Dedifferentiated amniotic fluid mesenchymal stem cell (primary cell): ENCODE measurements around the gene TRRAP.
A peak's percentile ranks its signal among the peaks of the same experiment; 100 is the strongest.
"Not testable (repeated sequence)": the region's sequence is repeated elsewhere in the genome, so short reads cannot be mapped to it uniquely, and the experiment has no call there.

Source experiments
- DNase-seq: peaks from one replicate; pipeline ENCODE4 v3.0.0-alpha.2; 2016; ENCODE audit errors: extremely low spot score

TRRAP gene

DNA sequence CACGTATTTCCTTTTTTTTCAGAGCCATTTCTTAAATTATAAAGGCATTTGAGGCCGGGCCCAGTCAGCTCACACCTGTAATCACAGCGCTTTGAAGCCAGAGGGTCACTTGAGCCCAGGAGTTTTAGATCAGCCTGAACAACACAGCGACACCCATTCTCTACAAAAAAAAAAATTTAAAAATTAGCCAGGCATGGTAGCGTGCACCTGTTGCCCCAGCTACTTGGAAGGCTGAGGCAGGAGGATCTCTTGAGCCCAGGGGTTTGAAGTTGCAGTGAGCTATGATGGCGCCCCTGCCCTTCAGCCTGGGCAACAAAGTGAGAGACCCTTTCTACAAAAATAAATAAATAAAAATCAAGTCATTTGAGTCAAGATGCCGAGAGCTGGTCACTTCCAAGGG lies 11.6 kb upstream of the TRRAP start:
- no peak for DNase-seq

DNA sequence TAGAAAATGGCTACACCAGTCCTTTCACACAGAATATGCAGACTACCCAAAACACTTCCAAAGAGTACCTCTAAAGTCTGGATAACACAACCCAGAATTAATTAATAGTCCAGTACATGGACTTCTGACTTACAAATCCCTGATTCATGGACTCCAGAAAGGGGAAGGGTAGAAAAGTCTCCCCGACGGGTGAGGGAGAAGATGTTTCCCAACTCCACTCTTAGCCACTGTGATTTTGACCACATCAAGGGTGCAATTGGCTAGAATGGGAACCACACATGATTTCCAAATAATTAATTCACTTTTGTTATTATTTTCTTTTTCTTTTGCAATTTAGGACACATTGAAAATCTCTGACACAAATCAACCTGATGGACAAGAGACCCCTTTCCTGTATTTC lies 9.9 kb upstream of the TRRAP start:
- DNase-seq, result no peak

DNA sequence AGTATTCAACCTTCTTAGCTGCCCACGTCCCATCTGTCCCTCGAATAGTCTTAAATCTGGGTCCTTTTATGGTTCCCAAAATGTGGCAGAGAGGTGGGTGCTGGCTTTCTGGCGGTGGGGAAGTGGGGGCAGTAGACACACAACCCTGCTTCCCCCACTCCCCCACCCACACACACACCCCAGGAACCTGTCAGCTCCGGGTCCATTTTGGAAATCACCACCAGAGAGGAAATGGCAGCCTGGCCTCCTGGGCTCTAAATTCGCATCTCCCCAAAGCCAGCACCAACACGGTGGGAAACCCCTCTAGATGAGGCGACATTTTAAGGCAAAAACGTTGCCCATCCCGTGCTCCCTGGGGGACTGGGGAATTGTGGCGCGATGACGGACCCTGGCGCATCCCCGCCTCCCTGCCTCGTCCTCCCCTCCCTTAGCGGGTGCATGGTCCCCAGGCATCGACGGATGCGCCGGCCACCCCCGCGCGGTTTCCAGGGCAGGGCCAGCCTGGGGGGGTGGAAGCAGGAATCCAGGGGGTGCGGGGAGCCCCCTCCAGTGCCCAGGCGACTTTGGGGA lies 9.2 kb upstream of the TRRAP start:
- DNase-seq, result no peak

DNA sequence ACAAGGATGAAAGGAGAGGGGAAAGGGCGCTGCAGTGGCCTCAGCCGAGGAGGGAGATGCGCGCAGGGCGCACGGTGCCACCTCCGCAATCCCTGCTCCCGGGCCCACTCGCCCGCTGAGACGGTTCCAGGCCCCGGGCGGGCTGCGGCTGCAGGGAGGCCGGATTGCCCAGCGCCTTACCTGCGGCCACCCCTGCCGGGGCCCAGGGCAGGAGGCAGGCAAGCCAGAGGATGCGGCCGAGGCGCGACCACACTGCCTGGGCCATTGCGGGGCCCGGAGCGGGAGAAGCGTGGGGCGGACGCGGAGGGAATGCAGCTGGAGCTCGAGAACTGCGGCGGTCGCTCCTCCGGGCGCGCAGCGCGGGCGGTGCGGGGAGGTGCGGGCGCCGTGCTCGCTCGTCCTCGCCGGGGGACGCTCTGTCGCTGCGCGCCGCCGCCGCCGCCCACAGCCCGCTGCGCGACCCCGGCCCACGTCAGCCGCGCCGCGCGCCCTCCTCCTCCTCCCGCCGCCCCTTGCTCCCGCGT lies 8.7 kb upstream of the TRRAP start, which contains the start of gene TMEM130:
Gene TMEM130, minus strand, starts transcription at position 418 of the 524 bp plus-strand sequence. Its CDS starts 153 bp downstream, at position 265.
- no peak for DNase-seq

DNA sequence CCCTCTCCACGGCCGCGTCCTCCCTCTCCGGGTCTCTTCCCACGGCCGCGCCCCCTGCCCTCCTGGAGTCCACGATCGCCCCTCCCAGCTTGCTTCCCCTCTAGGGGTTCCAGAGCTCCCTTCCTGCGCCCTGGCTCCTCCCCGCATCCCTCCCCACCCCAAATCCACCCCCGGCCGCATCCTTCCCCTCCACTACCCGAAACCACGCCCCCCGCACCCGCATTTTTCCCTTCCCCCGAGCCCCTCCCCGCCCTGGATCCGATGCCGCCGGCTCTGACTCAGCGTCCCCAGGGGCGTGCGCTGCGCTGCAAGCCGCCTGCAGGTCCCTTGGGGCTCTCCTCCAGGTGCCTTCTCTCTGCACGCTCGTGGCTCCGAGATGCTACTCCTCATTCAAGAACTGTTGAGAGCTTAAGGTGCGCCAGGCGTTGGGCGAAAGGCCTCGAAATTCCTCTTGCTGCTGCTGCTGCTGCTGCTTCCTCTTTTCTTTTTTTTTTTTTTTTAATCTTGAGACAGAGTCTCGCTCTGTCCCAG lies 8.1 kb upstream of the TRRAP start:
- DNase-seq, result peak; percentile 38

DNA sequence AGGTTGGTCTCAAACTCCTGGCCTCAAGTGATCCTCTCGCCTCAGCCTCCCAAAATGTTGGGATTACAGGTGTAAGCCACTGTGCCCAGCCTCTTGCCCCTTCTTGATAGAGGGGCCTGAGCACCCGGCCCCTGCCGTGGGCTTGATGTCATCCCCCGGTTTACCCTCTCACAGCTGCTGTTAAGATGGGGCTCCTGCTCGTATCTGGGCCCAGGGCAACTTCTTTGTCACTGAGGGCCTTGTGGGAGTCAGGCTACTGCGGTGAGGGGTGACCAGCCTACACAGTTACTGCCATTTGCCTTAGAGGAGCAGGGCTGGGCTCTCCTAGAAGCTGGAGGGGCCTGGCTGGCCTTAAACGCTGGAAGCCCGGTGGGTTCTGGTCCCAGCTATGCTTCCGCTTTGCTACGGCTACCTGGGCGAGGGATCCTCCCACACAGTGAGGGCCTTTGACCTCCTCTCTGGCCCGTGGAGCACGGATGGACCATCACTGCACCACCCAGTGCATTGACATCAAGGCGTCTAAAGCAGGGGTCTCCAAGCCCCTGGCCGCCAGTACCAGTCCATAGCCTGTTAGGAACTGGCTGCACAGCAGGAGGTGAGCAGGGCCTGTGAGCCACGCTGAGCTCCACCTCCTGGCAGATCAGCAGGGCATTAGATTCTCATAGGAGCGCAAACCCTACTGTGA lies 7.4 kb upstream of the TRRAP start:
- DNase-seq, result no peak

DNA sequence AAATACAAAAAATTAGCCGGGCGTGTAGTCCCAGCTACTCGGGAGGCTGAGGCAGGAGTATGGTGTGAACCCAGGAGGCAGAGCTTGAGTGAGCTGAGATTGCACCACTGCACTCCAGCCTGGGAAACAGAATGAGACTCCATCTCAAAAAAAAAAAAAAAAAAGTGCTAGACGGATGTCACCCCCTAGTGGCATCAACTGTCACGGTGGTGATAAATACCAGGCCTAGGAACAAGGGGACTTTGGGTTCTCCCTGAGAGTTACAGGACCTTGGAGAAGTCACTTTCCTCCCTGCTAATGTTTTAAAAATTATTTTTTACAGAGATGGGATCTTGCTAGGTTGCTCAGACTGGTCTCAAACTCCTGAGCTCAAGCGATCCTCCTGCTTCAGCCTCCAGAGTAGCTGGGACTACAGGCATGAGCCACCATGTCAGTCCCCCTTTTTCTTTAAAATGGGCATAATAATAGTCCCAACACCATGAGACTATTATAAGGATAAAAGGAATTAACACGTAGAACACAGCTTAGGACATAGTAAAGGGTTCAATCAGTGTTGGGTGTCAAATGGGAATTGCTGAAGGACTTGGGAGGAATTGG lies 5.9 kb upstream of the TRRAP start:
- no peak for DNase-seq

DNA sequence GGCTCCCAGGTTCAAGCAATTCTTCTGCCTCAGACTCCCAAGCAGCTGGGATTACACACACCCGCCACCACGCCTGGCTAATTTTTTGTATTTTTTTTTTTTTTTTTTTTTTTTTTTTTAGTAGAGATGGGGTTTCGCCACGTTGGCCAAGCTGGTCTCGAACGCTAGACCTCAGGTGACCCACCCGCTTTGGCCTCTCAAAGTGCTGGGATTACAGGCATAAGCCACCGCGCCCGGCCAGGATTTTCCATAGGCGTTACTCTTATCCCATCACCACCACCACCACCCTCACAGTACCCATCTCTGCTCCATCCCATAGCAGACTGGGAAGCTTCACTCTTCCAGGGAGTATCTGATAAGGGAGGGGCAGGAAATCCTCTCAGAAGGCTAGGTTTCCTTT lies 4.7 kb upstream of the TRRAP start:
- DNase-seq, result not testable (repeated sequence)

DNA sequence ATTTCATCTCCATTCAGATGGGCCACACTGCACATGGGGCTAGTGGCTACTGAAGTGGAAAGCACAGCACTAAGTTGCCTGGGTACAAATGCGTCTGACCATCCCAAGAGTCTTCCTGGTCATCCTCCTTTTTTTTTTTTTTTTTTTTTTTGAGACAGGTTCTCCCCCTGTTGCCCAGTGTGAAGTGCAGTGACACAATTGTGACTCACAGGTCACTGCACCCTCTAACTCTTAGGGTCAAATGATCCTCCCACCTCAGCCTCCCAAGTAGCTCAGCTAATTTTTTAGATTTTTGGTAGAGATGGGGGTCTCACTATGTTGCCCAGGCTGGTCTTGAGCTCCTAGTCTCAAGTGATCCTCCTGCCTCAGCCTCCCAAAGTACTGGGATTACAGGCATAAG lies 3.4 kb upstream of the TRRAP start:
- no peak for DNase-seq

DNA sequence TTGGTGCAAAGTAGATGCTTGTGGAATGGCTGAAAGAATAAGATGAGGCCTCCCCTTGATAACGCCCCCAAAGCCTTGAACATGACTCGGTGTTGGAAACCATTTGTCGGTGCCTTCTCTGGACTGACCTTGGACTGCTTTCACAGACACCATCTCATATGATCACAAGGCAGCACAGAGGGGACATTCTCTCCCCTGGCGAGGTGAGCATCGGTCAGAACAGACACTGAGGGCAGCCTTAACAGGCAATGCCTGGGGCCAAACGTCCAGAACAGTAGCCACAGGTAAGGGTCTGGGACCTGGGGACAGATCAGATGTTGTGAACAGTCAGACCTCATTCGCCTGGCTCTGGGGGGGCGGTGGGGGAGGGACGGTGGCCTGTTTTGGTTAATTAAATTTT lies 2.8 kb upstream of the TRRAP start:
- DNase-seq, result no peak

DNA sequence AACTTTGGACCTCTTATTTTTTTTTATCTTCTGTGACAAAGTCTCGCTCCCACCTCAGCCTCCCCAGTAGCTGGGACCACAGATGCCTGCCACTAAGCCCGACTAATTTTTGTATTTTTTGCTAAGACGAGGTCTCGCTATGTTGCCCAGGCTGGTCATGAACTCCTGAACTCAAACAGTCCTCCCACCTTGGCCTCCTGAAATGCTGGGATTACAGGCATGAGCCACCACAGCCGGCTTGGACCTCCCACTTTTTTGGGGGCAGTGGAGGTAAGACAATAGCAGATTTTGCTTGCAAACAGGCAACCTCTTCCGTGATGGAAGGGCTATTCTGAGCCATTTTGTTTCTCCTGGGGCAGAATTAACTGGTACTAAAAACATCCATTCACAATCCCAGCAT lies 1.2 kb upstream of the TRRAP start:
- no peak for DNase-seq

DNA sequence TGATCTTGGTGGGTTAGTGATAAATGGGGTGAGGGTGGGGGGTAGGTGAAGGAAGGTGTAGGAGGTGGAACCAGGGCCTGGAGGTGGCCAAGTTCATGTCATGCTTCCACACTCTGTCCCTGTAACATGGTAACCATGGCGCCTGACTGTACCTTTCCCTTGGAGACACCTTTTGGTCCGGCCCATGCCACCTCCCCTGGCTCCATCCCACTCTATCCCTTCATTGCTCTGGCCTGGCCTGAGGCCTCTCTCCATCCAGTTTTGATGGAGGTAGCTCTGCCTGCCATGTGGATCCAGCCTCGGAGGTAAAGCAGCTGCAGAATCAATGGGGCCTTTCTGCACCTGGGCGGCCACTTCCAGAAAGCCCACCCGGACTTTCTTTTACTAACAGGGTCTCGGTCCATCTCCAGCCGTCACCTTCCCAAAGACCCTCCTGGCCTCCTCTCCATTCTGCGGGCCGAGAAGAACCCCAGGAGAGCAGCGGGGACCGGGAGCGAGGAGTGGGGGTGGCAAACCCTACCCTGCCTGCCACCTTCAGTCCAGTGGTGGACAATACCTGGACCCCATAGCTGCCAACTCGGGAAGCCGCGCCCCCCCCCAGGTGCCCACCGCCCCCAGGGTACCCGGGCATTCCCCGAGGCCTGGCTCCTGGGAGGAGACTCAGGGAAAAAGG lies 504 bp upstream of the TRRAP start:
- no peak for DNase-seq

DNA sequence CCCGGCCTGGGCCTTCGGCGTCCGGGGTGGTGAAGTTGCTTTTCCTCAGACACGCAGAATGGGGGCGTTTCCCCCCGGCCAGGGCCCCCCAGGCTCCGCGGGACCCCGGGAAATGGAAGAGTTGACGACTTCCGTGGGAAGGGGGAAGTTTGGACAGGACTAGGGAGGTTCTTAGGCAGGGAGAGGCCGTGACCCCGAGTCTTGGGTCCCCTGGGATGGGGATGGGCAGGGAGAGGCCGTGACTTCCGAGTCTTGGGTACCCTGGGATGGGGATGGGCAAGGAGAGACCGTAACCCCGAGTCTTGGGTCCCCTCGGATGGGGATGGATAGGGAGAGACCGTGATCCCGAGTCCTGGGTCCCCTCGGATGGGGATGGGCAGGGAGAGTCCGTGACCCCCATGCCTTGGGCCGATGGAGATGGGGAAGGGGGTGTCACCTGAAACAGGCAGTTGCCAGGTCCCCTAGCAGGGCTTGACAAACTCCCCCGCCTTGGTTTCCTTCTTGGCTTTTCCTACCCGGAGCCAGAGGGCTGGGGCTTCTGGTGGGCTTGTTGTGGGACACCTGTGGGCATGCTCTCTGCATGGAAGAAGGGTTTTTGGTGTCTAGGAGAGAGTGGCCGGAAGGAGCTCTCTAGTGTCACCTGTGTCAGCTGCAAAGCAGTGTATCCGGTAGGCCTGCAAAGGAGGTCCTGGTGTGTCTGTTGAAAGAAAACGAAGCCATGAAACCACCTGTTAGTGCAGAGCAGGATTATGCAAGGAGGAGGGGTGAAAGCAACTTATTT lies 1.1 kb downstream of the TRRAP start:
- no peak for DNase-seq

DNA sequence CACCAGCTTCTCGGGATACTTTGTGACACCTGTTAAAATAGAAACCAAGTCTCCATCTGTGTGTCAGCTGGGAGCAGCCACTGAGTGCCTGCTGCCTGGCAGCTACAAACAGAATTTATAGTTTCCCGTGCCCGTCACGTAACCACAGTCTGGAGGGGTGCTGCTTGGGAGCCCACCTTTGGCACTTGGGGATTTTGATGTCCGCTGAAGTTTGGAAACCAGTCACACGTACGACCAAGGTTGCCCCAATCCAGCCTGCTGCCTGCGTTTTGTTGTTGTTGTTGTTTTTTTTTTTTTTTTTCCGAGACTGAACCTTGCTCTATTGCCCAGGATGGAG lies 1.6 kb downstream of the TRRAP start:
- DNase-seq, result no peak

DNA sequence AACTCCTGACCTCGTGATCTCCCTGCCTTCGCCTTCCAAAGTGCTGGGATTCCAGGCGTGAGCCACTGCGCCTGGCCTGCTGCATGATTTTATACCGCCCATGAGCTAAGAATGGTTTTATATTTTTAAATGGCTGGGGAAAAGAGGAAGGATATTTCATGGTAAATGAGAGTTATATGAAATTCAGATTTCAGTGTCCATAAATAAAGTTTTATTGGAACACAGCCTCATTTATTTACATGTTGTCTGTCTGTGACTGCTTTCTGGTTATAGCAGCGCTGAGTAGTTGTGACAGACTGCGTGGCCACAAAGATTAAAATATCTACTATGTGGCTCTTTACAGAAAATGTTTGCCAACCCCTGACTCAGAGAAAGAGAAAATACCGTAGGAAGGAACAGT lies 2.2 kb downstream of the TRRAP start:
- no peak for DNase-seq

DNA sequence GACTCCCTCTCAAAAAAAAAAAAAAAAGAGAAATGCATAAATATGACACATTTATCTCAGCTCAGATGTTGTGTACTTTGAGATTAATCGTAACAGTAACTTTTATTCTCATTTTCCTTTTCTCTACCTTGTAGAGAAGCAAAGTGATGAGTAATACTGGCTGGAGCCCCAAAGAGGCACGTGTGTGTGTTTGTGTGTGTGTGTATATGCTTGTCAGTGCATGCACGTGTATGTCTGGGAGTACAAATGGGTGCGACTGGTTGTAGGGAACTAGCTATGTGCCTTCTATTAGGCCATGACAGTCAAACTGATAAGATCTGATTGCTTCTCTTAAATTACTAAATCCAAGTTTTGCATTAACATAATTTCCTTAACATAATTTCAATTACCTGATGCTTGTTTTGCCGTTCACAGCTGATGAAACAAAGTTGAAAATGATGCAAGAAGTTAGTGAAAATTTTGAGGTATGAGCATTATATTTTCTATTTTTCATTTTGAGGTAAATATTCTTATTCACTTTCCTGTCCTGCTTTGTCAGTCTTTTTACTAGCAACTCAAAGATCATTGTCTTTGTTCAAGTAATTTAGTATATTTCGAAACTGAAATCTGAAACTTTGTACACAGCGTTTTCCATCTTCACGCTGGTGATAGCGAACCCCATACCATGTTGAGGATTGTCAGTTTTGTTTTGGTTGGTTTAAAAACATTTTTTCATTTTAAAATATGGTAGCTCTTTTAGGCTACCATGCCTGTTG lies 3.4 kb downstream of the TRRAP start:
- no peak for DNase-seq

DNA sequence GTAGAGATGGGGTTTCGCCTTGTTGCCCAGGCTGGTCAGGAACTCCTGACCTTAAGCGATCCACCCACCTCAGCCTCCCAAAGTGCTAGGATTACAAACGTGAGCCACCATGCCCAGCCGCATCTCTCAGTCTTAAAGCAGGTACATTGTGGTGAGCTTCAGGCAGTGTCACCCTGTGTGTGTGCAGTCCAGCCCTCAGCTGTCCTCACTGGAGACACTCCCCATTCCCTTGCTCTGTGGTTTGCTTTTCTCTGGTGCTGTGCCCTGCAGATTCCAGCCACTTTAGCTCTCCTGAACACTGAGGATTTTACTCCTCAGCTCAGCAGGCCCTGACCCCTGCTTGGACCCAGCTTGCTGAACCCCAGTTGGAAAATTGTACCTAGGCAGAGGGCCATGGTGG lies 6.1 kb downstream of the TRRAP start:
- no peak for DNase-seq

DNA sequence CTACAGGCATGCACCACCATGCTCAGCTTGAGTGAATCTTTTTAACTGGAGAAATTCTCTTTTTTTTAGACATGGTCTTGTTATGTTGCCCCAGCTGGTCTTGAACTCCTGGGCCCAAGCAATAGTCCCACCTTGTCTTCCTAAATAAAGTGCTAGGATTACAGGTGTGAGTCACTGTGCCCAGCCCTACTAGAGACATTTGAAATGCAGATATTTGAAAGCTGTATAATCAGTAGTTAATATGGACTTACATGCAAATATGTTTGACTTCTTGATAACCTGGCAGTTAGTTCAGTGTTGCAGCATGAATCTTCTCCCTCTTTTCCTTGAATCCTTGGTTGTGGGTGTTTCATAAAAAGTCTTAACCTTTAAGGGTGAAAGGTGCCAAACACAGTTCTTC lies 8.7 kb downstream of the TRRAP start:
- no peak for DNase-seq

DNA sequence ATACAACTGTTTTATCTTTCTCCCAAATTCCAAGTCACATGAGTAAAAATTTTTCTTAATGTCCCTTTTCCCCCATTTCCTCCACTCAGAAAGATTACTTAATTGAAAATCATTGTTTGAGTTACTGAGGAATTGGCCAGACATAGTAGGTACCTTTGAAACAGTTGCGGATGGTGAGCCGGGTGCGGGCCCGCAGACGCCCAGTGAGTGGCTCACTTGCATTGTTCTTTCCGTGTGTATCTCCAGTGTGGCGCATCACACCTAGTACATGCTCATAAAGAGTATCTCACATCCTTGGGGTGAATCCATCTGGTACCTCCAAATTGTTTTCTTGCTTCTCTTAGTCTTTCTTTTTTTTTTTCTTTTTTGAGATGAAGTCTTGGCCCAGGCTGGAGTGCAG lies 14.3 kb downstream of the TRRAP start:
- no peak for DNase-seq

DNA sequence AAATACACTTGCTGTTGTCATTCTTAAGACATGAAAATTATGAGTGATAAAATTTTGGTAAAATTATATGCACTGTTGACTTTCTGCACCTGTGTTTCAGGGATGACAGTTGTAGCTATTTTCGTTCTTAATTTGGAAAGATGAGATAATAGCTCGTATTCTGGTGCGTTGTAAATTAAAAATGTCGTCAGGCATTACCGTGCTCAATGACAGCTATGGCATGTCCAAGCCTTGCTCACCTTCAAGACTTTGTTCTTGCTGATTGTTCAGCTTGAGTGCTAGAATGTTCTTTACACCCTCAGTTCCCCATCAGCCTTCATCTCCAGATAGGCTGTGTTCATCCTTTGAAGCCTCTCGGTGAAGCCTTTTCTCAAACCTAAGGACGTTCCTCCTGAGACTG lies 21.5 kb downstream of the TRRAP start:
- DNase-seq, result no peak

DNA sequence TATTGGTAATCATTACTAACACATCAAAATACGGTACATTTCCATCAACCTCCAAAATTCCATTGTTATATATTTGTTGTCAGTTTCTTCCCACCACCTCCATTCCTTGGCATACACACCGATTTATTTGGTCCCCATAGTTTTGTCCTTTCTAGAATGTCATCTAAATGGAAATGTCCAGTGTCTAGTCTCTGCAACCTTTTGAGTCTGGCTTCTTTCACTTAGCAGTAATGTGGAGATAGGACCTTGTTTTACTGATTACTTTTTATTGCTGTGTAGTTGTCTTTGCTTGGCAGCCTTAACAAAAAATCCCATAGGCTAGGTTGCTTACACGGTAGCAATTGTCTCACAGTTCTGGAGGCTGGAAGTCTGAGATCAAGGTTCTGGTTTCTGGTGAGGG lies 22.5 kb downstream of the TRRAP start:
- no peak for DNase-seq
